H9 (cell line): ENCODE results near the gene SSPN. TPM values are rescaled to one million over a fixed set of nuclear protein-coding genes. Genes with fewer than 3 reads are reported as not detected.

ENCODE experiments used
- DNase-seq: peaks from one replicate; pipeline ENCODE4 v3.0.0-alpha.2; 2017
- H2AFZ ChIP-seq: one replicate; pipeline ENCODE4 v1.6.1; 2013; ENCODE audit warnings: mild to moderate bottlenecking, low read length, control low read depth, moderate library complexity
- H2AK5ac ChIP-seq: 2 replicates; pipeline ENCODE4 v1.6.1; 2013; ENCODE audit warnings: low read length, control low read depth, mixed read lengths; ENCODE audit not compliant: insufficient read length
- H2BK120ac ChIP-seq: one replicate; pipeline ENCODE4 v1.6.1; 2013; ENCODE audit warnings: low read depth, mild to moderate bottlenecking, low read length, control low read depth, inconsistent platforms; ENCODE audit not compliant: poor library complexity, severe bottlenecking
- H2BK12ac ChIP-seq: 2 replicates; pipeline ENCODE4 v1.6.1; 2013; ENCODE audit warnings: low read length, control low read depth, mixed read lengths, low read depth; ENCODE audit not compliant: insufficient read length
- H2BK15ac ChIP-seq: 2 replicates; pipeline ENCODE4 v1.6.1; 2013; ENCODE audit warnings: low read depth, low read length, control low read depth
- H2BK20ac ChIP-seq: one replicate; pipeline ENCODE4 v1.6.1; 2013; ENCODE audit warnings: low read depth, mild to moderate bottlenecking, low read length, control low read depth, inconsistent platforms; ENCODE audit not compliant: poor library complexity, severe bottlenecking
- H2BK5ac ChIP-seq: 2 replicates; pipeline ENCODE4 v1.6.1; 2013; ENCODE audit warnings: low read length, control low read depth, mixed read lengths; ENCODE audit not compliant: insufficient read length
- H3K14ac ChIP-seq: 2 replicates; pipeline ENCODE4 v1.6.1; 2013; ENCODE audit warnings: low read length, control low read depth; ENCODE audit not compliant: insufficient read depth
- H3K18ac ChIP-seq: 2 replicates; pipeline ENCODE4 v1.6.1; 2013; ENCODE audit warnings: low read depth, mild to moderate bottlenecking, mixed read lengths, low read length, control low read depth; ENCODE audit not compliant: insufficient read length
- H3K23ac ChIP-seq: 2 replicates; pipeline ENCODE4 v1.6.1; 2013; ENCODE audit warnings: low read length, control low read depth, mixed read lengths, low read depth; ENCODE audit not compliant: insufficient read length
- H3K23me2 ChIP-seq: 2 replicates; pipeline ENCODE4 v1.6.1; 2013; ENCODE audit warnings: low read depth, mild to moderate bottlenecking, mixed read lengths, low read length, control low read depth; ENCODE audit not compliant: insufficient read length, poor library complexity, severe bottlenecking
- H3K27ac ChIP-seq: 2 replicates; pipeline ENCODE4 v1.5.1; 2013; ENCODE audit warnings: low read length, control low read depth, mixed read lengths, low read depth; ENCODE audit not compliant: insufficient read length
- H3K27me3 ChIP-seq: 2 replicates; pipeline ENCODE4 v1.6.1; 2013; ENCODE audit warnings: low read length, control low read depth, inconsistent platforms; ENCODE audit not compliant: insufficient read depth
- H3K4ac ChIP-seq: 2 replicates; pipeline ENCODE4 v1.6.1; 2013; ENCODE audit warnings: low read depth, mild to moderate bottlenecking, control low read depth, inconsistent platforms, low read length, moderate library complexity
- H3K4me1 ChIP-seq: 2 replicates; pipeline ENCODE4 v1.6.1; 2013; ENCODE audit warnings: low read length, control low read depth, inconsistent platforms; ENCODE audit not compliant: insufficient read depth
- H3K4me2 ChIP-seq: 2 replicates; pipeline ENCODE4 v1.6.1; 2013; ENCODE audit warnings: low read length, control low read depth, mixed read lengths; ENCODE audit not compliant: insufficient read length, insufficient read depth
- H3K56ac ChIP-seq: 2 replicates; pipeline ENCODE4 v1.6.1; 2013; ENCODE audit warnings: low read depth, mild to moderate bottlenecking, mixed read lengths, low read length, control low read depth; ENCODE audit not compliant: insufficient read length
- H3K79me1 ChIP-seq: 2 replicates; pipeline ENCODE4 v1.6.1; 2013; ENCODE audit warnings: low read depth, mild to moderate bottlenecking, moderate library complexity, low read length, control low read depth, inconsistent platforms; ENCODE audit not compliant: insufficient read depth, poor library complexity, severe bottlenecking
- H3K79me2 ChIP-seq: 2 replicates; pipeline ENCODE4 v1.6.1; 2013; ENCODE audit warnings: low read length, control low read depth, inconsistent platforms; ENCODE audit not compliant: insufficient read depth
- H3K9ac ChIP-seq: 2 replicates; pipeline ENCODE4 v1.6.1; 2013; ENCODE audit warnings: low read length, control low read depth, mixed read lengths; ENCODE audit not compliant: insufficient read length; ENCODE audit errors: extremely low read depth
- H3K9me3 ChIP-seq: one replicate; pipeline ENCODE4 v1.6.1; 2013; ENCODE audit warnings: low read depth, low read length, inconsistent platforms; ENCODE audit not compliant: control insufficient read depth
- H3T11ph ChIP-seq: one replicate; pipeline ENCODE4 v1.6.1; 2013; ENCODE audit warnings: mild to moderate bottlenecking, low read length, control low read depth, inconsistent platforms
- H4K20me1 ChIP-seq: one replicate; pipeline ENCODE4 v1.6.1; 2013; ENCODE audit not compliant: control insufficient read depth, insufficient read length, insufficient read depth
- H4K5ac ChIP-seq: 2 replicates; pipeline ENCODE4 v1.6.1; 2013; ENCODE audit warnings: low read depth, mild to moderate bottlenecking, mixed read lengths, low read length, control low read depth; ENCODE audit not compliant: insufficient read length
- H4K8ac ChIP-seq: replicated peaks from 2 replicates; pipeline ENCODE4 v1.6.1; 2013; ENCODE audit warnings: low read length, control low read depth, mixed read lengths, low read depth; ENCODE audit not compliant: insufficient read length
- H4K91ac ChIP-seq: 2 replicates; pipeline ENCODE4 v1.6.1; 2013; ENCODE audit warnings: low read depth, mild to moderate bottlenecking, moderate library complexity, mixed read lengths, low read length, control low read depth; ENCODE audit not compliant: insufficient read length
- H3K27ac Mint-ChIP-seq, 3 experiments: 2 replicates in 2 of 3; 3 replicates in 1 of 3; pipeline ENCODE4 v1.8.0; 2020 to 2021; ENCODE audit warnings: mixed read lengths in 3 of 3, mild to moderate bottlenecking in 1 of 3, moderate library complexity in 1 of 3
- H3K27me3 Mint-ChIP-seq: 2 replicates; pipeline ENCODE4 v1.8.0; 2021; ENCODE audit warnings: low read depth, mild to moderate bottlenecking, moderate library complexity, mixed read lengths
- H3K36me3 Mint-ChIP-seq, 3 experiments: 2 replicates in 2 of 3; 3 replicates in 1 of 3; pipeline ENCODE4 v1.8.0; 2020 to 2021; ENCODE audit warnings: low read depth in 3 of 3, mixed read lengths in 3 of 3; ENCODE audit not compliant: insufficient read depth in 1 of 3
- H3K4me1 Mint-ChIP-seq, 2 experiments: 2 replicates each; pipeline ENCODE4 v1.8.0; 2020; ENCODE audit warnings: mixed read lengths in 2 of 2
- H3K4me3 Mint-ChIP-seq, 2 experiments: 2 replicates in 1 of 2; 3 replicates in 1 of 2; pipeline ENCODE4 v1.8.0; 2020 to 2021; ENCODE audit warnings: mild to moderate bottlenecking in 2 of 2, mixed read lengths in 2 of 2, moderate library complexity in 1 of 2
- H3K9me3 Mint-ChIP-seq, 2 experiments: 2 replicates in 1 of 2; 3 replicates in 1 of 2; pipeline ENCODE4 v1.8.0; 2020; ENCODE audit warnings: mild to moderate bottlenecking in 2 of 2, mixed read lengths in 2 of 2, moderate library complexity in 1 of 2
- WGBS: extraction: QIAGEN DNeasy Blood & Tissue Kit; methylation state at CpG from one replicate; pipeline ENCODE4 v1.1.7; 2013; ENCODE audit warnings: missing lambda C conversion rate, low lambda C conversion rate, mixed read lengths; ENCODE audit not compliant: insufficient read length; ENCODE audit errors: extremely low coverage; 5-methylcytosine and 5-hydroxymethylcytosine counted together
- total RNA-seq: library from RNA; stranded (reverse); gene quantifications from 2 replicates; pipeline ENCODE4 v1.2.1, GENCODE V29; 2021
- TF ChIP-seq, protein P1 (sequence below): fragments of 200-600 bp; sonication (generic); conservative IDR thresholded peaks from 3 replicates; pipeline ENCODE4 v1.8.0; 2021; ENCODE audit warnings: antibody characterized with exemption, mild to moderate bottlenecking

SSPN gene
- total RNA-seq, 1 experiment from 2014 or later: 0.81 TPM

DNA sequence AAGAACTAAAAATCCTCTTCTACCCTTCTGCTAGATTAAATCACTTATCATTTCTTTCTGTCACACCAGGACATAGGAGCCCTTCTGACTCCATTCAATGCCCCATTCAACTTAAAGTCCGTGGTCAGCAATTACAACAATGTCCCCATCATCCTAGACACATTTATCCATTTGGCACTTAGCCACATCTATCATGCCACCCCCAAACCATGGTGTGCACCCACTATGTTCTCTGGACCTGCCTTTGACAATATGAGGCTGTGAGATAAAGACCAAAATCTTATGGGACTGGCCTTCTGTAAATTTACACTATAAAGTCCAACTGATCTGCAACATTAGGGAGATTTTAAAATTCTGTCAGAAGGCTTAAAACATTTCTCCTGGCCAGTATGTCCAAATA, 104.4 kb downstream of the SSPN start:
- no peak overlapping the region for H2BK5ac ChIP-seq
- Mint-ChIP-seq H3K27me3 (no peaks in the 10 kb centered on the region; the same call in none of the 2 replicates), H3K36me3 (no peaks in the 10 kb centered on the region), H3K9me3 (no peaks in the 10 kb centered on the region), H3K27ac (no peak overlapping the region), H3K4me3 (no peak overlapping the region), H3K4me1 (no peaks in the 10 kb centered on the region)
- WGBS: no CpG with 5 or more reads among the region's 1 CpG
- no peak overlapping the region for H3K27ac ChIP-seq
- no peak overlapping the region for H3K4ac ChIP-seq
- H3K27me3 ChIP-seq: no peaks in the 10 kb centered on the region
- no peak overlapping the region for H2BK15ac ChIP-seq
- H3T11ph ChIP-seq: no peak overlapping the region
- H3K14ac ChIP-seq: no peak overlapping the region
- DNase-seq: no peak
- H3K4me1 ChIP-seq: no peaks in the 10 kb centered on the region
- H3K18ac ChIP-seq: no peak overlapping the region
- H2BK20ac ChIP-seq: no peak overlapping the region
- no peak overlapping the region for H3K4me2 ChIP-seq
- H2BK12ac ChIP-seq: no peak overlapping the region
- H2AFZ ChIP-seq: no peak overlapping the region
- H3K56ac ChIP-seq: no peak overlapping the region
- H3K9ac ChIP-seq: no peak overlapping the region
- no peak overlapping the region for H4K5ac ChIP-seq
- H3K79me2 ChIP-seq: no peaks in the 10 kb centered on the region
- no peak overlapping the region for H4K8ac ChIP-seq
- TF ChIP-seq, protein P1, sequence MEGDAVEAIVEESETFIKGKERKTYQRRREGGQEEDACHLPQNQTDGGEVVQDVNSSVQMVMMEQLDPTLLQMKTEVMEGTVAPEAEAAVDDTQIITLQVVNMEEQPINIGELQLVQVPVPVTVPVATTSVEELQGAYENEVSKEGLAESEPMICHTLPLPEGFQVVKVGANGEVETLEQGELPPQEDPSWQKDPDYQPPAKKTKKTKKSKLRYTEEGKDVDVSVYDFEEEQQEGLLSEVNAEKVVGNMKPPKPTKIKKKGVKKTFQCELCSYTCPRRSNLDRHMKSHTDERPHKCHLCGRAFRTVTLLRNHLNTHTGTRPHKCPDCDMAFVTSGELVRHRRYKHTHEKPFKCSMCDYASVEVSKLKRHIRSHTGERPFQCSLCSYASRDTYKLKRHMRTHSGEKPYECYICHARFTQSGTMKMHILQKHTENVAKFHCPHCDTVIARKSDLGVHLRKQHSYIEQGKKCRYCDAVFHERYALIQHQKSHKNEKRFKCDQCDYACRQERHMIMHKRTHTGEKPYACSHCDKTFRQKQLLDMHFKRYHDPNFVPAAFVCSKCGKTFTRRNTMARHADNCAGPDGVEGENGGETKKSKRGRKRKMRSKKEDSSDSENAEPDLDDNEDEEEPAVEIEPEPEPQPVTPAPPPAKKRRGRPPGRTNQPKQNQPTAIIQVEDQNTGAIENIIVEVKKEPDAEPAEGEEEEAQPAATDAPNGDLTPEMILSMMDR: no peak
- no peak overlapping the region for H4K91ac ChIP-seq
- H4K20me1 ChIP-seq: no peaks in the 10 kb centered on the region
- H2BK120ac ChIP-seq: no peak overlapping the region
- no peaks in the 10 kb centered on the region for H3K9me3 ChIP-seq
- no peak overlapping the region for H2AK5ac ChIP-seq
- no peak overlapping the region for H3K23ac ChIP-seq
- no peaks in the 10 kb centered on the region for H3K79me1 ChIP-seq
- no peaks in the 10 kb centered on the region for H3K23me2 ChIP-seq

Other genes with a start within 250 kb of the SSPN start
- gene RASSF8, start 236.9 kb upstream of the SSPN start, total RNA-seq: 38.8 and 40.6 TPM in 2 replicates
- gene BHLHE41, start 70.5 kb upstream of the SSPN start, total RNA-seq: 0.33 and 0.90 TPM in 2 replicates